HG02885 (cell line): ENCODE data around the gene TBCCD1.
"Not testable (repeated sequence)": the region's sequence is repeated elsewhere in the genome, so short reads cannot be mapped to it uniquely, and the experiment has no call there.

ENCODE experiments used
- ATAC-seq: cut with Tn5 transposase; IDR thresholded peaks from one replicate; pipeline ENCODE4 v1.9.1; 2021; ENCODE audit warnings: mild to moderate bottlenecking; ENCODE audit not compliant: unreplicated experiment, poor library complexity

TBCCD1 gene

DNA sequence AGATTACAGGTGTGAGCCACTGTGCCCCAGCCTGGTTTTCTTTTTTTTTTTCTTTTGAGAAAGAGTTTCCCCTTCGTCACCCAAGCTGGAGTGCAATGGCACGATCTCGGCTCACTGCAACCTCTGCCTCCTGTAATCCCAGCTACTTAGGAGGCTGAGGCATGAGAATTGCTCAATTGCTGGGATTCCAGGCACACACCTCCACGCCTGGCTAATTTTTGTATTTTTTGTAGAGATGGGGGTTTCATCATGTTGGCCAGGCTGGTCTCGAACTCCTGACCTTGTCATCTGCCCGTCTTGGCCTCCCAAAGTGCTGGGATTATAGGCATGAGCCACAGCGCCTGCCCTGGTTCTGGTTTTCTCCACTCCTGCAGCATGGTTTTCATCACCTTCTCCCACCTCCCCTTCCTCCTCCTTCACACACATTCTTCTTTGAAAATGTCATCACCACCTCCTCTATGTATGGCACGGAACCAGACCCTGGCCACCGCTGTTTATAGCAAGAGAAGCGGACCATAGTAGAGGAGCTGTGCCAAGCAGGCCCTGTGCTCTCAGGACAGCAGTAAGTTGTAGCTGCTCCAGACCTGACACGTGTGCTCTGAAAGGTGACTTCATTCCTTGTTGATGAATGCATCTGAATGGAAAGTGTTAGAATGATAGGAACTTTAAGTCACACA lies 31.1 kb upstream of the TBCCD1 start:
- ATAC-seq = no peak

DNA sequence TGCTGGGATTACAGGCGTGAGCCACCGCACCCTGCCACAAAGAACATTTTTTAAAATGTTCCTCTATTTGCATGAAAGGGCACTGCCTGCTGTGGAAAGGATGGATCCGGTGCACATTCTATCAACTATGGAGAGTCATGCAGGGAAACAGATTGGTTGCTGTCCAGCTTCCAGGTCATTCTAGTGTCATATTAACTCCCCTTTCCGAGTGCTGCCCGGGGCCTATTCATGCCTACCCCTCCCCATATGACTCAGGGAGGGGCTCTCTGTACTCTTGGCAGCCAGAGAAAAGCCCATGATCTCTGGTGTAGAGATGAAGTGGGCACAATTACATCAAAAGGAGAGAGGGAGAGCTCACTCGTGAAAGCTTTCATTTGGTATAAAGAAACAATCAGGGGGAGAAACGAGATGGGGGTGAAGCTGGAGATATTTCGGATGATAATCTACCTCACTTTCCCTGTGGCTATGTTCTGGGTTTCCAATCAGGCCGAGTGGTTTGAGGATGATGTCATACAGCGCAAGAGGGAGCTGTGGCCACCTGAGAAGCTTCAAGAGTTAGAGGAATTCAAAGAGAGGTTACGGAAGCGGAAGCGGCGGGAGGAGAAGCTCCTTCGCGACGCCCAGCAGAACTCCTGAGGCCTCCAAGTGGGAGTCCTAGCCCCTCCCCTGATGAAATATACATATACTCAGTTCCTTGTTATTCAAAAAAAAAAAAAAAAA lies 29.6 kb upstream of the TBCCD1 start:
- ATAC-seq = no peak

DNA sequence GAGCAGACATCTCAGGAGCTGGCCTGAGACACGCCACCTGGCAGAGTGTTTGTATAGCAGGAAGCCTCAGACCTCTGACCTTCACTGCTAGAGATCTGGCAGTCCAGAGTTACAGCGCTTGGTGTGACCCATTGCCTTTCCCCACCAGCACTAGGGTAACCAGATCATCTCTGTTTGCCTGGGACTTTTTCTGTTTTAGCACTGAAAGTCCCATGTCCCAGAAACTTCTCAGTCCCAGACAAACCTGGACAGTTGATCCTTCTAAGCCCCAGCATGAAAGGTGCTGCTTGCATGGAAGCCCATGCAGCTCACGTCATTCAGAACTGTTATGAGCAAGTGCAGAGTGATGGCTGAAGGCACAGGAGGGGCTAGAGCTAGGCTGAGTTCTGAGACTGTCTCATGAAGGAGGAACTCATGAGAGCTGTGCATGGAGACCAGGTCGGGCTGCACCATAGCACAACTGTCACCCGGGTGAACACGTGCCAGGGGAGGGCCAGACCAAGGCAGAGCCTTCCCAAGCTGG lies 27.5 kb upstream of the TBCCD1 start:
- ATAC-seq = no peak

DNA sequence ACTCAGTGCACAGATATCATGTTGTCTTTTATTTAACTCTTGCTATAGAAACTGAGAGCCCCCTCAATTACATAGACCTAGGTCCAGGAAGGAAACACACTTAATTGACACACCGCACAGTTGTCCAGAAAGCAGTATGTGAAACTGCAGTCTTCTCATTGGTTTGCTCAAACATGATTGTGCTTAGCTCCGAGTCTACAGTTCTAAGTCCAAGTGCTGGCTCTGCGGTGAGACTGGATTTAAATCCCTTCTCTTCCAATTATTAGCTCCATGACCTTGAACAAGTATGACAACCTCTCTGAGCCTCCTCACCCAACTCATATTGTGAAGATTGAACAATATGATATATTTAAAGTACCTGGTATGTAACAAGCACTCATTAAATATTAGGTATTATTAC lies 26.7 kb upstream of the TBCCD1 start:
- ATAC-seq = no peak

DNA sequence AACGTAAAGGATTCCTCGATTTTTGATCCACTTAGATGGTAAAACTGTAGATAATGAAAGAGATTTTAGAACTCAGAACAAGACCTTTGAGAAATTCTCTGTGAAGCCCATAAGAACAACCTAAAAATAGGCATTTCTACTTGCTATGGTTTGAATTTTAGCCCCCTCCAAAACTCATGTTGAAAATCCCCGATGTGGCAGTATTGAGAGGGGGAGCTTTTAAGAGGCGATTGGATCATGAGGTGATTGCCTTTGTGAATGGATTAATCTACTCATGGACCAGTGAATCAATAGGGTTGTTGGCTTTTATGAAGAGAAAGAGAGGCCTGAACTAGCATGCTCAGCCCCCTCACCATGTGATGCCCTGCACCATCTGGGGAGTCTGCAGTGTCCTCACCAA lies 25.5 kb upstream of the TBCCD1 start:
- no peak for ATAC-seq

DNA sequence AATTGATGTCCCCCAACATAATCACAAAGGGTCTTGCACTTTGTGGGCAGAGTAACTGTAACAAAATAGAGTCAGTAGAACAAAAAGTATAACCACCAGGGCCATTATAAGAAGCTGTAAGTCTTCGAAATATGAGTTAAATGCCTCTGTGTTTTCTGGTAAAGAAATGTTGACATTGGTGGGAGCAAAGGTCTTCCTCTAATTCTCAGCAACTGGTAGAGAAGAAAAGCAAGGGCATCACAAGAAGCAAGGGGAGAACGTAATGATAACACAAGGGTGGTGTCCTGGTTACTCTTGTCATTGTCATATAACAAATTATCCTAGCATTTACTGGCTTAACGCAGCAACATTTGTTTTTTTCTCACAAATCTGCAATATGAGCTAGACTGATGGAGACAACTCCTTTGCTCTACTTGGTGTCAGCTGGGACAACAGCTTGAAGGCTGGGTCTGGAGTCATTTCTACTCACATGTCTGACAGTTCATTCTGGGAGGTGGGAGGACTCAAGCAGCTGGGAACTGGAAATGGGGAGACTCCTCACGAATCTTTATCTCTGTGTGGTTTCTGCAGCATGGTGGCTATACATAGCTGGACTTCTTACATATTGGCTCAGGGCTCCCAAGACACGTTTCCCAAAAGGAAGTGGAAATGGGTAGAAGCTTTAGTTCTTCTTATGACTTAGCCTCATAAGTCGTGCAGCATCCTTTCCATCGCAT lies 23.6 kb upstream of the TBCCD1 start:
- ATAC-seq = no peak

DNA sequence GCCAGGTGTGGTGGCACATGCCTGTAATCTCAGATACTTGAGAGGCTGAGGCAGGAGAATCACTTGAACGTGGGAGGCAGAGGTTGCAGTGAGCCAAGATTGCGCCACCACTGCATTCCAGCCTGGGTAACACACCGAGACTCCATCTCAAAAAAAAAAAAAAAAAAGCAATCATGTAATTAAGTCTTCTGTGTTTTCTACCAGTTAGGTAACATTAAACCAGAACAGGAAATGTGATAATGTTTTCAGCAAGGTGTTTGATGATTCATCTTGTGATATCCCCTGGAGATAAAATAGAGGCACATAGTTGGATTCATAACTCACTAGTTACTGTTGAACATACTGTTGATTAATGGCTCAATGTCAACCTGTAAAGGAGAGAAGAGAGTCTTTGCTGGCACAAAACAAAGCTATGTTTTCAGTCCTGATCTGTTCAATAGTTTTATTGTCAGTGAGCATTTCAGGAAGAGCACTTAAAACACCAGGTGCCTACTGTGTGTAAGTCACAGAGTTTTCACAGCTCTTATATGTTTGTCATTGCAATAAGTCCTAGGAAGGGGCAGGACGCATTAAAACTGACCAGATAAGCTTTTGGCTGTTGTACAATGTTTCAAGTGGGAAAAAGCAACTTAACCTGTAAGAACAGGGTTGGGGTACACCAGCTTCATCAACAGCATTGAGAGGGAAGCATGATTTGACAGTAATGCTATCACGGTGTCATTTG lies 22.9 kb upstream of the TBCCD1 start:
- no peak for ATAC-seq

DNA sequence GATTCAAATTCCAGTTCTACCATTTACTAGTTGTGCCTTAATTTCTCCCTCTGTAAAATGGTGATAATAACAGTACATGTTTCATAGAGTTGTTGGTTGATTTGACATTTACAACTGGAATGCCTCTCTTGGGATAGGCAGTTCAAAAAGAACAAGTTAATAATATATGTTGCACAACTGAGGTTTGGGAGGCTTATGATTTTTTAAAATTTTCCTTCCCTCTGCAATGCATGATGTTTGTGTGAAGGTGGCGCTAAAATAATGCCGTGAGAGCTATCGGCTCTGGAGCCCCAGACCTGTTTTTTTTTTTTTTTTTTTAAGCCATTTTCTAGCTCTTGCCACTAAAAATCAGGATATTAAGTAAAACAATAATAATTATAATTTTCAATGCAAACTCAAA lies 22.0 kb upstream of the TBCCD1 start:
- no peak for ATAC-seq

DNA sequence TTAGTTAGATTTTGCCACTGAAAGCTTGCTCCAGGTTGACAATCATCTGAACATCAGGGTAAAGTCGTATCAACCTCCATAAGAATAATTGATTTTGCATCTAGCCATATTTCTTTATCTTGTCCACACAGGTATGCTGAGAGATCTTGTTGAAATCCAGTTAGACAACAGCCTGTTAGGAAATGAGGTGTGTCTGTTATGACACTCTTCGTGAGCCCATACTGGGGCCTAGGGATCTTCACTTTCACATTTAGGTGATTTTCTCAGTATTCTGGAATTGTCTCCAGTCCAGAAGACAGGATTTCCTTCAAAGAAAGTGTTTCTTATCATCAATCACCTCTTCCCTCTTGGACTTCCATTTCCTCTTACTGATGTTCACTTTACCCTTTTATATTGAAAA lies 21.5 kb upstream of the TBCCD1 start:
- ATAC-seq = no peak

DNA sequence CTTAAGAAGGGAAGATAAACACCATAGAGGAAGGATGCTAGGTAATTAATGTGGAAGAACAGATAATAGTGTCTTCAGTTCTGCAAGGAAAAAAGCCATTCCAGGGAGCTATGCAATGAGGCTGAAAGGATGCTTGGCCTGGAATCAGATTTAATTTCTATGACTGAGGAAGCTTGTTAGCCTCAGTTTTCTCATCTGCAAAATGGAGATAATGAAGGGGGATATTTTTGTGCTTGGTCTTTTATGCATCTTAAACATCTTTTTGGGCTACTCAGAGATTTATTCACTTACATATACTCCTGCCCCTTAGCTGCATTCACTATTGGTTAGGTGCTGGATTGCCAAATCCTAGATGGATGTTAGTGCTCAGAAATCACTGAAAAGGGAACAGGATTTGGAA lies 20.0 kb upstream of the TBCCD1 start:
- no peak for ATAC-seq

DNA sequence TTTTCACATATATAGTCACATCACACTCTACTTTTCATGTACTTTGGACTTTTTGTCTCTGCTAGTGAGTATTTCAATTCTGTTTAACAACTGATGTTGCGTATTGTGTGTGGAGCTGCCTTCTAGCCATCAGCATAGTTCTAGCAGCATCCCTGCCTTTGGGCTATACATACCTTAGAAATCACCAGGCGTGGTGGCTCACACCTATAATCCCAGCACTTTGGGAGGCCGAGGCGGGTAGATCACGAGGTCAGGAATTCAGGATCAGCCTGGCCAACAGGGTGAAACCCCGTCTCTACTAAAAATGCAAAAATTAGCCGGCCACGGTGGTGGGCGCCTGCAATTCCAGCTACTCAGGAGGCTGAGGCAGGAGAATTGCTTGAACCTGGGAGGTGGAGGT lies 19.1 kb upstream of the TBCCD1 start:
- not testable (repeated sequence) for ATAC-seq

DNA sequence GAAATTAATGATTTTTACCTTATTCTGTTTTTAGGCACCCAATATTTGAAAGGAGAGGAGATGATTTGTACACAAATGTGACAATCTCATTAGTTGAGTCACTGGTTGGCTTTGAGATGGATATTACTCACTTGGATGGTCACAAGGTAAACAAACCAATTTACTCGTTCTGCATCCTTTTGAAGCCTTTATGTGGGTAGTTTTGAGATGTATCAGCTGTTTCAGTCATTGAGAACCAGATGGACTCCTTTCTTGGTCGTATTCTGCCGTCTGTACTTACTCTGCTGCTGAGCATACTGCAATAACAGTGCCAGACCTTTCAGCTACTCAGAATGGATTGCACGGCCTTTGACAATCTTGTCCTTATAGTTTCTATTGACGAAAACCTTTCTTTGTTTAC lies 16.7 kb upstream of the TBCCD1 start:
- ATAC-seq = no peak

DNA sequence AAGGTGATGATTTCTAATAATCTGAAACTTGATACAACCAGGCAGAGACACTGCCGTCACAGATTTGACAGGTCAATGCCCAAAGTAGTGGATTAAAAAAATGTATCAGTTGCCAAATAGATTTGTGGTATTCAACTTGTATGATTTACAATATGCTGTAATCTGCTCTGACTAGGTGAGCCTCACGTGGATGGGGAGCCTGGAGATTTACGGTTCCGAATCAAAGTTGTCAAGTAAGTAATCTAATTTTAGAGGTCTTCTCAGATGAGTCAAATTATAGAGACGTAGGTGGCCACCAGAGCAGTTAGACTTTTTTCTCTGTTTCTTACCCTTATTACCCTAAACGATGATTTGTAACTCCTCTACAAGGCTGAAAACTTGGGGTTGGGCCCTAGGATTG lies 15.4 kb upstream of the TBCCD1 start:
- no peak for ATAC-seq

DNA sequence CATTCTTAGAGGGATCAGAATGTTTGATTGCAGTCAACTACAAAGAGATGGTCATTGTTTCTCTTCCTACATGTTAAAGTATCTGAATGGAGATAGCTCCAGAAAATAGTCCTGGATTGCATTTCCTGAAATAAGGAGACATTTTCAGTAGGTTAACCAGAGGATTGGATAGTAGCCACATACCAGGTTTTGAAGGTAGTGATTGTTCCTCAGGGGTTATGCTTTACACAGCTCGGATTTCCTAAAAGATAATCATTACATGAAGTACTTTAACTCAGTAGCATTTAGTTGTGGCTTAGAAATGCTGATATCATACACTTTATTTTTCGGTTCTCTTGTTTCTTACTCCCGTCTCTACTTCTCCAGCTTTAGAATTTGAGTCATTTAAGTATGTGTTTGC lies 13.6 kb upstream of the TBCCD1 start:
- no peak for ATAC-seq

DNA sequence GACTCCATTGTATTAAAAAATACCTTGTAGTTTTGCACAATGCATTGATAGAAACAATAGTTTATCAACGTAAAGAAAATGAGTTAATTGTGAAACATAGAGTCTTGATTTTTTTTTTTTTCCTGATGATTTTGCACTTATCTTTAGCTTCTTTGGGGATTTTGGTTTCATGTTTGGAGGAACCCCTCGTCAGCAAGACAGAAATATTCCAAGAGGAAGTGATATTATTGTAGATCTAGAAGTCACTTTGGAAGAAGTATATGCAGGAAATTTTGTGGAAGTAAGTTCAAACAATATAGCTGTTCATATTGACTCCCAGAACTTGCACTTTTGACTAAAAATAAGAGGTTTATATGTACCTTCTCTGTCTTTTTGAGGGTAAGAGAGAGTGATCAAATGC lies 10.4 kb upstream of the TBCCD1 start:
- ATAC-seq = no peak

DNA sequence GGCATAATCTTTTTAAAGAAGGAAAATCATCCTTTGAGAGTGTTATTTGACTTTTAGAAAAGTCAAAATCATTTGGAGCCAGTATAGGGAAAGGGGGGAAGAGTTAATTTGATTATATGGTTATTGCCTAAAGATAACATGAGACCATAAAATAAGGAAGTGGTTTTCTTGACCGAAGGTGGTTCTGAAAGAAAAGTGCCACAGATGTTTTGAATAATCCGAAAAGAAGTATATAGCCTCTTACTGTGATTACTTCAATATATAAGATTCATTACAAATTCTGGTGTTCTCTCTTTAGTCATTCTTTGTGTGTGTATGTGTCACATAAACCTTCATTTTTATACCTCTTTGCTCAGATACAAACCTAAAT lies 4.5 kb upstream of the TBCCD1 start:
- no peak for ATAC-seq

DNA sequence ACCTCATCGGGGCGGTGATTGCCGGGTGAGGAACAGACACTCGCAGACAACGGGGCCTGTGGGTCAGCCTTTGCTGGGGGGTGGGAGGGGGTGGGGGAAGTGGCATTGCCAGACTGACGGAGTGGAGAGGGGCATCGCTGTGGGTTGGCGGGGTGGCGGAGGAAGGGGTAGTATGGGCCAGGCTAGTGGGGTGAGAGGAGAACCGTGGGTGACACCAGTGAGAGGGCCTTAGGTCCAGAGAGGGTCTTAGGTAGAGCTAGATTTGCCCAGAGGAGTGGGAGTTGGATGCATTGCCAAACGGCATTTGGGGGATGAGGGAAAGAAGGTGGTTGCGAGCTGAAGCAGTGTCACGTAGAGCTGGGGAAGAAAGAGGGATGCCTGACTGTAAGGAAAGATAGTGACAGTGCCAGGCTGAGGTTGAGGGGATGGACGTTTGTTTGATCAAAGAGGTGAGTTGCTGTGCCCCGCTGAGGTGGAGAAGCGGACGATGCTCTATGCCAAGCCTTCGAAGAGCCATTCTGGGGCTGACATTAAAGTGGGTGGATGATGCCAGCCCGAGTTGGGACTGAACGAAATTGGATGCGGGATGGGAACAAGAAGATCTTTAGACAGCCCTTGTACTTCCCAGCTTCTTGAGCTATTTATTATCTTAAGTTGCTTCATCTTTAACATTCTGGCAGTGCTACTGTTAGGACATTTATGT lies 4.0 kb upstream of the TBCCD1 start:
- ATAC-seq = no peak

DNA sequence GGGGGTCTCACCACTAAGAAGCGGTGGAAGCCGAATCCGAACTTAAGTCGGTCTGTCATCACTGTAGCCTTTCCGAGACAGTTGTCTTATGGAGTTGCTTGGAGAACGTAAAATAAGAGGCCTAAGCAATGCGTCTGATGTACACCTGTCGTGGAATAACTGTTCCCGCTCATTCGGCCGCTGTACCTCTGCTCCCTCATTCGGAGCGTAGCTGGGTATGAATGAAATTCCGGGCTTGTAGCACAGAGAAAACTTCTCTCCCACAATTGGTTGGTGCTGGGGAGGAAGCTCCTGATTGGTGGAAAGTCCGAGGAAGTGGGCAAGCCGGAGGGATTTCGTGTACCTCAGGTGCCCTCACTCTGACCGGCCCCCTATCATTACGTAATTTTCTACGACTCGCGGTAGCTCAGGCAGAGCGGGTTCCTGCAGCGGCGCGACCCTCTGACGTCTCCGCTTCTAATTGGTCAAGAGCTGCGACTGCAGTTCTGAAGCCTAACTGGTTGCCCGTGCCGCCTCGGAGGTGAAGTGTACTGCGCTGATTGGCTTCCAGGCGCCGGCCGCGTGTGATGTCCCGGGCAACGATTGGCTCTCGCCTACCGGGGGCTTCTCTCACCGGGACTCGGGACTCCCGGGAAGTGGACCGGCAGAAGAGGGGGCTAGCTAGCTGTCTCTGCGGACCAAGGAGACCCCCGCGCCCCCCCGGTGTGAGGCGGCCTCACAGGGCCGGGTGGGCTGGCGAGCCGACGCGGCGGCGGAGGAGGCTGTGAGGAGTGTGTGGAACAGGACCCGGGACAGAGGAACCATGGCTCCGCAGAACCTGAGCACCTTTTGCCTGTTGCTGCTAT lies 3.2 kb upstream of the TBCCD1 start, which contains the start of gene DNAJB11:
TSS of gene DNAJB11 (plus strand) at position 625 of the 845 bp plus-strand sequence. CDS start at position 803, 178 bp downstream.
- ATAC-seq = peak; percentile 86

DNA sequence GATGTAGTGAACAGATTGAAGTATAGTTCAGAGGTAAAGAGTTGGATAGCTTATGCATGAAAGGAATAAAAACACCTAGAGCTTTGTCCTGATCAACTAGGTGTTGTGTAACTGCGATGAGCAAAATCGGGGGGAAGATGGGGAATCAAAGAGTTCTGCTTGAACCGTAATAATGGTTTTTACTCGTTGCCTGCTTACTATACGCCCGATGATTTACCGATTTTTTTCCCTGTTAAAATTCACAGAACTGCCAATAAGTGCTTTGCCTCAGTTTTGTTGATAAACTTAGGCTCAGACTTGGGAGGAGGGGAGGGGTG lies 2.6 kb upstream of the TBCCD1 start:
- no peak for ATAC-seq
